GM21528 (cell line): ENCODE measurements around the gene IL17RB.

Experiments used
- ATAC-seq: cut with Tn5 transposase; IDR thresholded peaks from one replicate; pipeline ENCODE4 v1.9.1; 2021; ENCODE audit warnings: mild to moderate bottlenecking, moderate library complexity; ENCODE audit not compliant: unreplicated experiment, low FRiP score

Gene IL17RB

DNA sequence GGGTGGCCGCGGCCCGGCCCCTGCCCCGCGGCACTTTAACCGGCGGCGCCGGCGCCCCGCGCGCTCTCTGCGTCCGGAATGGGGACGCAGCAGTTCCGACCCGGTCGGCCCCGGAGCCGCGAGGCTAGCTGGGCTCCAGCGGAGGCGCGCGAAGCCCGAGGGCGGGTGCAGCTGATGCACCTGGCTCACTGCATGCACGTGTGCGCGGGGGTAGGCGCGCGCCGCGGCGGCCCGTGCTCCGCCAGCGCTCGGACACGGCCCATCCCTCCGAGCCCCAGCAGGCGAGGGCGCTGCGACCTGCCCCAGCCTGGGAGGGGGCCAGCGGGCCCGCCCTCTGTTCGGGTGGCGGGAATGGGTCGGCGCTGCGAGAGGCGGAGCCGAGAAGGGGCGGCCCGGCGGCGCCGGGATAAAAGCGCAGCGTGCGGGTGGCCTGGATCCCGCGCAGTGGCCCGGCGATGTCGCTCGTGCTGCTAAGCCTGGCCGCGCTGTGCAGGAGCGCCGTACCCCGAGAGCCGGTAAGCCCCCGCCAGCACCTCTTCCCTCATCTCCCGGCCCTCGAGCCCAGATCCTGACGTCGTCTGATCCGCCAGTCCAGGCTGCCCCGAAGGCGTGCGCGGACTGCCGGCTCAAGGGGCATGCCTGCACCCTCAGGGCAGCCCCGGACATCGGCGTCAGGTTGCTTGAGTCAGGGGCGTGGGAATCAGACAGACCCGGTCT is at the start of gene IL17RB, which contains the start of gene CHDH:
Gene IL17RB, plus strand, starts transcription at position 435 of the 717 bp plus-strand sequence. Its CDS starts 21 bp downstream, at position 456.
Gene CHDH, minus strand, starts transcription at position 286 of the 717 bp plus-strand sequence. CDS start 22,411 bp downstream, outside the sequence.
- ATAC-seq, result peak; percentile 48

- ATAC-seq, result no peak
These were observed 48.2 kb upstream of the IL17RB start for GRCh38 chr3:53798144-53798543.

DNA sequence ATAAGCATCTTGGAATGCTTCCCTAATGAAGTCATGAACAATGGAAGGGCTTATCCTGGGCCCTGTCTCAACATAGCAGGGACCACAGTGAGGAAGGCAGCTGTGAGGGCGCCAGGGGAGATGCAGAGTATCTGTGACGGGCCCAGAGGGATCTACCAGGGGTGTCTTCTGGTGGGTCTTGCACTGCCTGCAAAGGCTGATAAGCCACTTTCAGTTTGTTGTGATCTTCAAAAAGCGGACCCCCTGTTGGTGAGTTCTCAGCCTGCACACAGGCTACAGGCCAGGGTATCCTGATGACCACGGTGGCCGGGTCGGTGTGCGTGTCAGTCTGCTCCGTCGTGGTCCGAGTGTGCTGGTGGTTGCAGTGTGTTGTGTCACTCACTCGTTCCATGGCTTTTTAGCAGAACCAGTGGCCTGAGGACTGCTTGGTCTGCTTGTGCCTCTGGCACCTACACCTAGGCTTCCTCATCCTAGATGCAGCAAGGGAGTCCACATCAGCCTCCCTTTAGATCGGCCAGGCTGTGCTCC is 47.0 kb upstream of the IL17RB start:
- ATAC-seq, result no peak

GRCh38 chr3:53800041-53800906 is 46.1 kb upstream of the IL17RB start:
- no peak for ATAC-seq

DNA sequence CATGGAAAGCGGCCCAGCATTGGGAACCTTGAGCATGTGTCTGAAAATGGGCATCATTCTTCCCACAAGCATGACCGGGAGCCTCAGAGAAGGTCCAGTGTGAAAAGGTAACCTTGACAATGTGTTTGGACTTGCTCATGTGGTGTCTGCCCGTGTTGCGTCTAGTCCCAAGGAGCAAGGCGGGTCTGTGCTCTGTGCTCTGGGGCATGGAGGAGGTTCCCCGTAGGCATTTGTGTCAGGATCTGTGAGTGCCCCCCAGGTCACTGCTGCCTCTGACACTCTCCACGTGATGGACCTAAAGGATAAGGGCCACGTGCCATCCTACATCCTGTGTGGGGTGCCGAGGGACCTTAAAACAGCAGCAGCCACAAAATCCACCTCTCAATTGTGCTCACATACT is 45.0 kb upstream of the IL17RB start:
- no peak for ATAC-seq

- no peak for ATAC-seq
These were observed 44.0 kb upstream of the IL17RB start for GRCh38 chr3:53802256-53802880.

GRCh38 chr3:53803124-53803815 is 43.1 kb upstream of the IL17RB start:
- no peak for ATAC-seq

- ATAC-seq, result no peak
These were observed 42.3 kb upstream of the IL17RB start for GRCh38 chr3:53803816-53804695.

DNA sequence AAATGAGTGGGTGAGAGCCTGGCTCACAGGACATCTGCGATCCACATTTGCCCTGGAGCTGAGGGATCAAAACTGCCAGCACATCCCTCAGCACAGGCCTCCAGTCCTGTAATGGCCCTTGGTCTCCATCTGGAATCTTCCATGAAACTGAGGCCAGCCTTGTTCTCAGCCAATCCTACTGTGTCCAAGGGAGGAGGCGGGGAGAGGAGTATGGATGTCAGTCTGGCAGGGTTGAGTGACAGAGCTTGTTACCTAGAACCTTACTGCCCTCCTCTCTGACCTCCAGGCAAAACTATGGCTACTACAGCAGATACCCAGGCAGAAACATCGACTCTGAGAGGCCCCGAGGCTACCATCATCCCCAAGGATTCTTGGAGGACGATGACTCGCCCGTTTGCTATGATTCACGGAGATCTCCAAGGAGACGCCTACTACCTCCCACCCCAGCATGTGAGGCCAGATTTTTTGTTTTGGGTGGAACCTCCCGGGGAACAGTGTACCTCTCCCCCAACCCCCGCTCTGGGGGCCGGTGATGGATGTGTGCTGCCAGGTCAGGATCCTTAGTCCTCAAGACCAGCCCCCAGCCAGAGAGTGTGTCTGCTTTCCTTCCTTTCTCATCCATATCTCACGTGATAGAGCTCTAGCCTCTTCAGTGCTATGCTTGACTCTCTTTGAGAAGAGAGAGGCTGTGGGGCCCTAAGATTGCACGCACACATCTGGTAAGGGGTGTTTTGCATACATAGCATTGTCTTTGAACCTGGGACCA is 41.5 kb upstream of the IL17RB start:
- no peak for ATAC-seq

GRCh38 chr3:53805463-53806159 is 40.8 kb upstream of the IL17RB start:
- no peak for ATAC-seq

DNA sequence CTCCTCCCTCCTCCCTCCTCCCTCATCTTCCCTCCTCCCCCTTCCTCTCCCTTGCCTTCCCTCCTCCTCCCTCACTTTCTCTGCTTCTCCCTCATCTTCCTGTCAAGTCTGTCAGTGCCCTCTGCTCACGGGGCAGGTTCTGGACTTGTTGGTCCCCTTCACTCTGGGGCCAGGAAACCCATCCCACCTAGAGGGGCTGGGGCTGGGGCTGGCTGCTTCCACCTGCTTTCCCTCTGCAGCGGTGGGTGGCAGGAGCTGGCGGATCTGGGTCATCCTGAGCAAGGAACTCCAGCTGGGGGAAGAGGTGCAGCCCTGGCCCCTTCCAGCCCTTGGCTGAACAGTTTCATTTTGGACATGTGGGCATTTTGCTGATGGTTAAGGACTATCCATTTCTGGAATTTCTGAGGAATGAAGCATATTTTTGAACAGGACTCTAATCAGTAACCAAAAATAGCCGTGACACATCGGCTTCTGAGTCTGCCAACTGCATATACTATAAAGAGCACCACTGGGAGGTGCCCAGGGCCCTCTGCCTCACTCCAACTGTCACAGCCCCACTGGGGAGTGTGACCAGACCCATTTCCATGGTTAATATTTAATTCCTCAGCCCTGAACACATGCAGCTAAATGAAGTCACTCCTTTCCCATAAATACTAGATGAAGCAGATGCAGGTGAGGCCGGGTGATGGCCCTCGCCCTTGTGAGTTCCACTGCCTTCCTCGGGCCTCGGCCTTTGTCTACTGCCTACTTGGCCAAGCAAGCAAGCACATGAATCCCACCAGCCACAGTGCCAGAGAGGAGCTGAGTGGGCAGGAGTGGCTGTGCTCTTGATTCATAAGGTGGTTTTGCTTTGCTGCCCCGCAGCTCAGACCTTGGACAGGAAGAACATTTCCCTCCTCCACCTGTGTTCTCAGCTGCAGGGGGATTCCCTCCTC is 39.9 kb upstream of the IL17RB start:
- no peak for ATAC-seq

- ATAC-seq, result no peak
These were observed 39.1 kb upstream of the IL17RB start for GRCh38 chr3:53807117-53807810.

- no peak for ATAC-seq
These were observed 37.9 kb upstream of the IL17RB start for GRCh38 chr3:53808496-53808895.

DNA sequence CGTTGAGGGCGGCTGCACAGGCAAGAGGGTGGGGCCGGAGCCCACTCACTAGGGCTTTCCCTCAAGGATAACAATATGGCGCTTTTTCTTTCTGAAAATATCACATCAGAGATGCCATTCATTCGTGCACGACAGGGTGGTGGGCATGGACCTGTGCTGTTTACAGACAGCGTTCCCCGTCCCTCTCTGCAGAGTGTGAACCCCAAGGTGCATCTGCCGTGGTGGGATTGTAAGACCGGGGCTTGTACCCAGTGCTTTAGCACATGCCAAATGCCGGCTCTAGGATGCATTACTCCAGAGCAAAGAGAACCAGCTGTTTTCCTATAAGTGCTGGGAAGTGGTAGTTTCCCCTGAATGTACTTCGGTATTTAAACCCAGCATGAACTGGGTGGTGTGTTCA is 37.1 kb upstream of the IL17RB start:
- no peak for ATAC-seq

DNA sequence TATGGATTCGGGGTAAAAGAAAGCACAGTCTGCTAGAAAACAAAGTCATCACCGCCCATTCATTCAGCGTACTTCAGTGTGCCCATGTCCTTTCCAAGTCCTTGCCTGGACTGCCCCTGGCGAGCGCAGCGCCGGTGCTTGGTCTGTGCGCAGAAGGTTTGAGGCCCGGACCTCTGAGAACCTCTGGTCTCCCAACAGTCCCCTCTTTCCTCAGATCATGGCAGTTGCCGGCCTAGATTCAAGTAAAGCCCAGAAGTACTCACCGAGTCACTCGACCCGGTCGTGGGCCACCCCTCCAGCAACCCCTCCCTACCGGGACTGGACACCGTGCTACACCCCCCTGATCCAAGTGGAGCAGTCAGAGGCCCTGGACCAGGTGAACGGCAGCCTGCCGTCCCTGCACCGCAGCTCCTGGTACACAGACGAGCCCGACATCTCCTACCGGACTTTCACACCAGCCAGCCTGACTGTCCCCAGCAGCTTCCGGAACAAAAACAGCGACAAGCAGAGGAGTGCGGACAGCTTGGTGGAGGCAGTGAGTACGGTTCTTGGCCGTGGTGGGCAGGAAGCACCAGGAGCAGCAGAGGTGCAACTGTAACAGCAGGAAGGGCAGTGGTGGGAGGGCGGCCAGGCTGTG is 36.5 kb upstream of the IL17RB start:
- ATAC-seq, result no peak
